SK-MEL-5 (cell line): Measurements from ENCODE around the gene PDLIM4. TPM values are rescaled to one million over a fixed set of nuclear protein-coding genes. Genes with fewer than 3 reads are reported as not detected.

Source experiments
- DNase-seq: peaks from one replicate; pipeline ENCODE4 v3.0.0-alpha.2; 2016; ENCODE audit warnings: low read depth, low spot score
- in situ Hi-C: cut with HindIII; loops from 2 replicates; pipeline ENCODE4 v1.10.0; 2016; ENCODE audit warnings: low sequenced_read_pairs, high pct_unique_total_duplicates, low pct_unique_long_range_greater_than_20kb
- polyA plus RNA-seq, 2 experiments: library from polyadenylated mRNA; depleted of rRNA; stranded (reverse); fragments of >200 nt; gene quantifications; 2 replicates each; pipeline ENCODE4 v1.2.3, GENCODE V29; 2015
- total RNA-seq: library from RNA; depleted of rRNA; stranded (reverse); fragments of >200 nt; shearing (Covaris generic); gene quantifications from 2 replicates; pipeline ENCODE4 v1.2.3, GENCODE V29; 2014; rRNA removed

Gene PDLIM4, protein sequence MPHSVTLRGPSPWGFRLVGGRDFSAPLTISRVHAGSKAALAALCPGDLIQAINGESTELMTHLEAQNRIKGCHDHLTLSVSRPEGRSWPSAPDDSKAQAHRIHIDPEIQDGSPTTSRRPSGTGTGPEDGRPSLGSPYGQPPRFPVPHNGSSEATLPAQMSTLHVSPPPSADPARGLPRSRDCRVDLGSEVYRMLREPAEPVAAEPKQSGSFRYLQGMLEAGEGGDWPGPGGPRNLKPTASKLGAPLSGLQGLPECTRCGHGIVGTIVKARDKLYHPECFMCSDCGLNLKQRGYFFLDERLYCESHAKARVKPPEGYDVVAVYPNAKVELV
- 1.8 and 2.1 TPM in 2 replicates for total RNA-seq
- polyA plus RNA-seq (2015; cell fraction: cytosol; rRNA removed) = 6.5 and 6.9 TPM in 2 replicates
- 1.4 and 2.4 TPM in 2 replicates for polyA plus RNA-seq (2015; cell fraction: nucleus; rRNA removed)

DNA sequence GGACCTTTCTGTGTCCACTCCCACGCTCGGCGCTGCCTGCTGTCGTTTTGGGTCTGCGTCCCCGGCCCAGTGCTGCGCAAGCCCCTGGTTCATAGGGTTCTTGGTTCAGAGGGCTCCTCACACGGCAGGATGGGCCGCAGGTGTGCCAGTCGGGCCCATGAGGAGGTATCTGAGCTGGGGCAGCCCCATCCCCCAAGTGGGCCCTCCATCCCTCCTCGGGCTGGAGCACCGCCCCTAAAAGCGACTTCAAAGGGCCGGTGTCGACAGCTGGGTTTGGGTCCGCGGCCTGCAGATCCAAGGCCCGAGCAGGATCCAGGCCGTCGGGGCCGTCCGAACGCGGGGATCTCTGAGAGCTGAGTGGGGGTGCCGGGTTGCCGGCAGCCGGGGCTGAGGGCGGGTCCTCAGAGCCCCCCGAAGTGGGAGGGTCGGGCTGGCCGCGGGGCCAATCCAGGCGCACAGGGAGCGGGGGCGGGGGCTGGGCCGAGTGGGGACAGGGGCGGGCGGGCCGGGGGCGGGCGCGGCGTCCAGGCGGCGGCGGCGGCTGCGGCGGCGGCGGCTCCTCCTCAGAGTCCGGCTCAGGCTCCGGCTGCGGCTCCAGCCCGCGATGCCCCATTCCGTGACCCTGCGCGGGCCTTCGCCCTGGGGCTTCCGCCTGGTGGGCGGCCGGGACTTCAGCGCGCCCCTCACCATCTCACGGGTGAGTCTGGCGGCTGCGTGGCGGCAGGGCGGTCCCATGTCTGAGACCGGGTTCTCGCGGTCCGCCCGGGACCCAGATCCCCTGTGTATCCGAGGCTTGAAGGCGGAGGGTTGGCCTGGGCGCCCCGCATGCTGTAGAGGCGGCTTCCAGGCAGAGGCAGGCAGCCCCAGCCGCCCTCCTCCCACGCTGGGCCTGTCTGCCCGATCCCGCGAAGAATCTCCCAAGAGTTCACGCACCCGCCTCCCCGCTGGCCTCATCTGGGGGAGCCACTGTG is at the start of gene PDLIM4:
TSS of gene PDLIM4 (plus strand) at position 566 of the 971 bp plus-strand sequence. CDS start at position 605, 39 bp downstream.
- DNase-seq = no peak
- in situ Hi-C loops = no loop called here

DNA sequence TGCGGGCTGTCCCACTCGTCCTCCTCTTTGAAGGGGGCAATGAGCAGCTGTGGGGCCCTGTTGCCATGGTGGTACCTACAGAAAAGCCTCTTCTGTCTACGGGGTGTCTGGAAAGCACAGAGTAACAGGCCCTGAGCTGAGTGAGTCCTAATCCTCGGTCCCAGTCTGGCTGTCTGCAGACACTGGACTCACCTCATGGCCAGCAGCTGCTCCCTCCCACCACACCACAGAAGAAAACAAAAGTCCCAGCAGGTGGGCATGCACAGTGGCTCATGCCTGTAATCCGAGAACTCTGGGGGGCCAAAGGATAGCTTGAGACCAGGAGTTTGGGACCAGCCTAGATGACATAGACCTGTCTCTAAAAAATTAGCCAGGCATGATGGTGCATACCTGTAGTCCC is 49.7 kb upstream of the PDLIM4 start:
- in situ Hi-C loops = no loop called here
- DNase-seq = no peak

GRCh38 chr5:132209131-132209530 is 48.4 kb upstream of the PDLIM4 start:
- in situ Hi-C loops = no loop called here
- no peak for DNase-seq

DNA sequence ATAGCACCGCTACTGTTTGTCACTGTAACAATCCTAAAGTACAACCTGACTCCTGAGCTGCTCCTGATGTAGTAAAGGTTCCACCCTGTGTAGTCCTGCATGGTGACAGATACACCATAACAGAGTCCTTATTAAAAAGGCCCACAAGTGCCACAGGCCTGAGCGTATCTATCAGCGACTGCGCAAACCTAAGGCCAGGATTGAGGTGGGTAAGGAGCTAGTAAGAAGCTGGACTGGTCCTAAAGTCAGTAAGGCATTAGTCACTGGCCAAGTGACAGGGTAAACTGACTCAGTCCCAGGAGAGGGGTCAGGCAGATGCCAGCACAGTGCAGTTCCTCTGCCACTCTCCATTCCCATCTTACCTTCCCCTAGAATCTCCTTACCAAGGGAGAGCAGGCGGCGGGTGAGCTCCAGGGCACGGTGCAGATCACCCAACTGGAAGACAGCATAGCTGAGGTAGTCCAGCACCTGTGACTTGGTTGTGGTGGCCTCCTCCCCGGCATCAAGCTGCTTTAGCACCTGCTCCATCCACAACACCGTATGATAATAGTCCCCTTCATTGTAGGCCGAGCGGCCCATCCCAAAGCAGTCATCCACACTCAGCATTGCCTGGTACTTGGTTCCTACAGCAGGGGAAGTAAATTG is 47.5 kb upstream of the PDLIM4 start:
- DNase-seq = no peak
- in situ Hi-C loops = no loop called here

- in situ Hi-C loops = no loop called here
- no peak for DNase-seq
Observed at GRCh38 chr5:132210944-132211343, 46.6 kb upstream of the PDLIM4 start.

- in situ Hi-C loops = no loop called here
Observed at GRCh38 chr5:132211787-132212186, 45.7 kb upstream of the PDLIM4 start.

GRCh38 chr5:132213666-132214065 is 43.8 kb upstream of the PDLIM4 start:
- in situ Hi-C loops = no loop called here
- no peak for DNase-seq

More at GRCh38 chr5:132211787-132212186, 45.7 kb upstream of the PDLIM4 start:
- DNase-seq = no peak

DNA sequence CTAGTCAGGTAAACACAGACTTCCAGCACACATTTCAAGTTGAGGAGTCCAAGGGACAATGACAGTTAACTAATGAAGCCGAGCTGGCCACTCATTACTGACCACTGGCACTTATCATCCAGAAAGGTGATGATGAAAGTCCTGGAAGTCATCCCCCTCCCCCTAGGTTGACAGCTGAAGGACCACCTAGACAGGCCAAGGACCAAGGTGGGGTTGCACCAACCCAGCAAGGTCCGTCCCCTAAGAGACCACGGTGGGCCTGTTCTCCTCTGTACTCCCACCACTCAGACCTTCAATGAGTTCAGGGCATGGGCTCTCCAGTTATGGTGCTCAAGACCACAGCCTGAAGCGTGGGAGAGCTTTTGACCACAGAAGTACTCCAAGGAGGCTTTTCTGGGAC is 43.0 kb upstream of the PDLIM4 start:
- in situ Hi-C loops = no loop called here

DNA sequence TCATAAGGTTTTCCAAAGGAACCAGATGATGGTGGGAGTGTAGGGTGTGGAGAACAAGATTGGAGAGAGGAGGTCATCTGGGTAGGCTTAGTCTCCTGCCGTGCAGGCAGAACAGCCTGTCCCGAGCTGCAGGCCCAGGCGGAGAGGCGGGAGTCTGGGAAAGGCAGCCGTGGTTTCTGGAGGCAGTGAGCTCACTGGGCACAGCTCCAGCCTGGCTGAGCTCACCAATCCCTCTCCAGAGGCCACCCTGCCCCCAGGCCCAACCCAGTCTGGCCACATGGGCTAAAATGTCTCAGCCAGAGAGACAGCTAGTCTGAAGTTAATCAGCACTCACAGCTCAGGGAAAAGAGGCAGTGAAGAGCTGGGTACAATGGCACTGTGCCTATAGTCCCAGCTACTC is 42.2 kb upstream of the PDLIM4 start:
- no peak for DNase-seq
- in situ Hi-C loops = no loop called here

More for the DNA sequence above, 43.0 kb upstream of the PDLIM4 start:
- DNase-seq = no peak

DNA sequence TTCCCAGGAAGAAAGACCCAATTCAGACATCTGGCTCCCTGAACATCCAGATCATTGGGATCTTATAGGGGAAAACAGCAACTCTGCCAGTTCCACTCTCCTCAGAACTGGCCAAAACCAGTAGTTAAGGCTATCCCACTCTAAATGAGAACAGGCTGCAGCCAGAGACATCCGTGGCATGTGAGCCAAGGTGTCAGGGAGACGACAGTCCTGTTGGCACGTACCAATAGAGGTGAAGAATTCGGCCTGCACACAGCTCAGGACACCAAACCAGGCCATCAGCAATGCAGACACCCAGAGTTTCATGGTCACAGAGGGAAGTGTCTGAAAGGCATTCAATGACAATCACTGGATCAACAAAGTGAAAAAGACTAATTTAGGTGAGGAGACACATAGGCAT is 39.2 kb upstream of the PDLIM4 start:
- no peak for DNase-seq
- in situ Hi-C loops = no loop called here

DNA sequence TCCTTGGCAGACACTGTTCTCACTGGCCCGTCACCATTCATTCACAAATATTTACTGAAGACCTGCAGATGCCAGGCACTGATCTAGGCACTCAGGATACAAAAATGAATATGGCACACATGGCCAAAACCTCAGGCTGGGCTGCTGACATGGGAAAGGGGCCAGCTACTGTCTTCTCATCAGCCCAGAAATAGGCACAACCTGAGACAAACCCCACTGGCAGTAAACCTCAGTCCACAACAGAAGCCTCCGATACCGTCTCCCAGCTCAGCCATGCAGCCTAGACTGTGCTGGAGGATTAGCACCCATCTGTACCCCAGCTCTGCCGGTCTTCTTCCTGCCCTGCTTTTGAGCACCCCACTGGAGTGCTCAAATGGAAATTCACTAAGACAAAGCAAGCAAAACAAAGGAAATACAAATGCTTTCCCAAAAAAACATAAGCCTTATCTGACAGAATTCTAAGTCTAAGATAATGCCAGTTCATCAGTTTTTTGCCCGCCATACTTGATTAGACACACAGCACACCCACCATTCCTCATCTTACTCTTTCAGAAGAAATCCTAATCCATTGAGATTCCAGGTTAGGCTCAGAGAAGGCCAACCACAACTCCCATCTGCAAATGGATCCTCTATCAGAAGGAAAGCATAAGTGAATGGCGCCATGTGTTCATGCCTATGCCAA is 38.1 kb upstream of the PDLIM4 start:
- DNase-seq = no peak
- in situ Hi-C loops = no loop called here

DNA sequence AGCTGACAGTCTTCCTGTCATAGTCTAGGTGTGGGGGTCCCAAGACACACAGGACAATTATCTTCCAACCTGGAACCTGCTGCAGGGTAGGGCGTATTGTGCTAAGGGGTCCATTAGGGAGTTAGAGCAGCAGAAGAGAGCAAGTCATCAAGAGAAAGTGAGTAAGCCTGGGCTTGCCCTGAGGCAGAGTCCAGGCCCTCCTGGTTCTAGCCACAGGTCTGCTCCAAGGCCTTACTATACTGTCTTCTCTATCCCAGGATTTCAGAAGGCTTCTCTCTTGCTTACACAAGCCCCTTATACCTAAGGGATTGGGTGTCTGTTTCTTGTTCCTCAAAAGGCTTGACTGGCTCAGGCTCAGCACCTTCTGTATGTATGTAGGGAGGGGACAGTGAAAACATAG is 37.5 kb upstream of the PDLIM4 start:
- DNase-seq = no peak
- in situ Hi-C loops = no loop called here

DNA sequence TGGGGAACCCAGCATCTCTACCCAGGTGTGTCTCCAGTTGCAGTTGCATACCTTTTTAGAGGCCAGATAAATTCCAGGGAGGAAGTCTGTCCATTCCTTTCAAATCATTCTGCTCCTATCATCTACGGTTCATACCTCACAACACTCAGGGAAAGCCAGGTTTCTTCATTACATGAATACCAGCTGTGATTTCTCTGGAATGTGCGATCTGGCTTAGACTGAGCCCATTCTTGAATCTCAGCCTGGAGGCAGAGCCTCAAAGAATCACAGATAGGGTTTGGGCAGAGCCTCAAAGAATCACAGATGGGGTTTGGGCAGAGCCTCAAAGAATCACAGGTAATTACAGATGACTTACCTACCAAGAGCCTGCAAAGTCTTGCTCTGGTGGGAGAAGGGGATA is 37.0 kb upstream of the PDLIM4 start:
- no peak for DNase-seq
- in situ Hi-C loops = no loop called here

GRCh38 chr5:132221781-132222648 is 35.5 kb upstream of the PDLIM4 start:
- DNase-seq = no peak

GRCh38 chr5:132222649-132223038 is 34.9 kb upstream of the PDLIM4 start:
- in situ Hi-C loops = no loop called here
- no peak for DNase-seq

More at GRCh38 chr5:132221781-132222648, 35.5 kb upstream of the PDLIM4 start:
- in situ Hi-C loops = no loop called here

- in situ Hi-C loops = no loop called here
- no peak for DNase-seq
Observed at GRCh38 chr5:132223861-132224260, 33.6 kb upstream of the PDLIM4 start.
